ENCODE measurements around the gene CIITA. TPM values are rescaled to one million over a fixed set of nuclear protein-coding genes. Genes with fewer than 3 reads are reported as not detected.

Gene CIITA
- total RNA-seq, 2 donors from 2014 or later, result 0.26 TPM; not detected in 1

GRCh38 chr16:10971560-10971961 is 94.6 kb downstream of the CIITA start:
- Mint-ChIP-seq H3K9me3 (no peaks in the 10 kb centered on the region), H3K4me3 (no peak overlapping the region), H3K4me1 (peaks cover 8% of the 10 kb centered on the region), H3K36me3 (ENCODE audit: low read depth) (peaks cover 27% of the 10 kb centered on the region), H3K27me3 (ENCODE audit: insufficient read depth) (no peaks in the 10 kb centered on the region), H3K27ac (no peak overlapping the region)
- H3K27ac ChIP-seq (ENCODE audit: low read depth, low read length), result no peak overlapping the region
- peaks cover 6% of the 10 kb centered on the region for H3K4me1 ChIP-seq (ENCODE audit: control insufficient read depth, insufficient read depth, low read length)
- H3K9me3 ChIP-seq (ENCODE audit: control insufficient read depth, low read length), result no peaks in the 10 kb centered on the region
- H3K36me3 ChIP-seq (ENCODE audit: control insufficient read depth, insufficient read depth, low read length), result peaks cover 41% of the 10 kb centered on the region
- TF ChIP-seq, protein P1, sequence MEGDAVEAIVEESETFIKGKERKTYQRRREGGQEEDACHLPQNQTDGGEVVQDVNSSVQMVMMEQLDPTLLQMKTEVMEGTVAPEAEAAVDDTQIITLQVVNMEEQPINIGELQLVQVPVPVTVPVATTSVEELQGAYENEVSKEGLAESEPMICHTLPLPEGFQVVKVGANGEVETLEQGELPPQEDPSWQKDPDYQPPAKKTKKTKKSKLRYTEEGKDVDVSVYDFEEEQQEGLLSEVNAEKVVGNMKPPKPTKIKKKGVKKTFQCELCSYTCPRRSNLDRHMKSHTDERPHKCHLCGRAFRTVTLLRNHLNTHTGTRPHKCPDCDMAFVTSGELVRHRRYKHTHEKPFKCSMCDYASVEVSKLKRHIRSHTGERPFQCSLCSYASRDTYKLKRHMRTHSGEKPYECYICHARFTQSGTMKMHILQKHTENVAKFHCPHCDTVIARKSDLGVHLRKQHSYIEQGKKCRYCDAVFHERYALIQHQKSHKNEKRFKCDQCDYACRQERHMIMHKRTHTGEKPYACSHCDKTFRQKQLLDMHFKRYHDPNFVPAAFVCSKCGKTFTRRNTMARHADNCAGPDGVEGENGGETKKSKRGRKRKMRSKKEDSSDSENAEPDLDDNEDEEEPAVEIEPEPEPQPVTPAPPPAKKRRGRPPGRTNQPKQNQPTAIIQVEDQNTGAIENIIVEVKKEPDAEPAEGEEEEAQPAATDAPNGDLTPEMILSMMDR (conservative IDR thresholded peaks at IDR 0.05), result peak; percentile 89
- no peak overlapping the region for H3K4me3 ChIP-seq (ENCODE audit: low read length)
- H3K9ac ChIP-seq (ENCODE audit: extremely low read depth, low read length, poor library complexity, severe bottlenecking), result no peak overlapping the region
- 47 to 57% methylated on average over 3 of the region's 3 CpGs for WGBS, 2 experiments (ENCODE audit: insufficient coverage in 1 of 2, insufficient read length in 1 of 2)
- no peaks in the 10 kb centered on the region for H3K27me3 ChIP-seq (ENCODE audit: control insufficient read depth, insufficient read depth, low read length, poor library complexity, severe bottlenecking)
- DNase-seq, result peak; percentile 72

- Mint-ChIP-seq H3K9me3 (no peaks in the 10 kb centered on the region), H3K4me3 (no peak overlapping the region), H3K4me1 (peaks cover 12% of the 10 kb centered on the region), H3K27me3 (ENCODE audit: insufficient read depth) (no peaks in the 10 kb centered on the region), H3K36me3 (ENCODE audit: low read depth) (peaks cover 32% of the 10 kb centered on the region), H3K27ac (peak overlapping the region; percentile 58)
- Histone ChIP-seq H3K36me3 (ENCODE audit: control insufficient read depth, insufficient read depth, low read length) (peaks cover 45% of the 10 kb centered on the region), H3K9me3 (ENCODE audit: control insufficient read depth, low read length) (no peaks in the 10 kb centered on the region), H3K27ac (ENCODE audit: low read depth, low read length) (no peak overlapping the region), H3K9ac (ENCODE audit: extremely low read depth, low read length, poor library complexity, severe bottlenecking) (no peak overlapping the region), H3K27me3 (ENCODE audit: control insufficient read depth, insufficient read depth, low read length, poor library complexity, severe bottlenecking) (no peaks in the 10 kb centered on the region), H3K4me3 (ENCODE audit: low read length) (no peak overlapping the region), H3K4me1 (ENCODE audit: control insufficient read depth, insufficient read depth, low read length) (peaks cover 7% of the 10 kb centered on the region)
- 82 to 84% methylated on average over 4 of the region's 4 CpGs for WGBS, 2 experiments (ENCODE audit: insufficient coverage in 1 of 2, insufficient read length in 1 of 2)
- TF ChIP-seq, protein P1 (conservative IDR thresholded peaks at IDR 0.05), result no peak
- no peak for DNase-seq
Measured at GRCh38 chr16:10972108-10972818, 95.3 kb downstream of the CIITA start.

DNA sequence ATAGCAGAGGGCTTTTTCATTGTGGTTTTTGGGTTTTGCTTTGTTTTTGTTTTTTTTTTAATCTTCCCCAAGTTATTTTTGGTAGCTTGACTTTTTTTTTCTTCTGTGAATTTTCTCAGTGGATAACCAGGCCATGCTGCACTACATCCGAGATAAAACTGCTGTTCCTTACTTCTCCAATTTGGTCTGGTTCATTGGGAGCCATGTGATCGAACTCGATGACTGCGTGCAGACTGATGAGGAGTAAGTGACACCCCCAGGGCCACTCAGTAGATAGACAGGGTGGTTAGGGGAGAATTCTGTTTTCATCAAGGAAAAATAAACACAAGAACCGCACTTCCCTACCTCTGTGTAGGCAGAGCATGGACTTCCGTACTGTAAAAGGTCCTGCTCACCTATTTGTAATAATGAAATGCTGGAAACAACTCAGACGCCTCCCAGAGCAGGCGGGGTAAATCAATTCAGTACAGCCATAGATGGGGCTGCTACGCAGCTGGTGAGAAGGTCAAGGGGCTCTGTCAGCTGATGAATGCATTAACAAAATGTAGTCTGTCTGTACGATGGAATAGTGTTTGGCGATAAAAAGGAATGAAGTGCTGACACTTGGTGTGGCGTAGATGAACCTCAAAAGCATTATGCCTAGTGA is 95.9 kb downstream of the CIITA start:
- Histone ChIP-seq H3K4me3 (ENCODE audit: low read length) (no peak overlapping the region), H3K27ac (ENCODE audit: low read depth, low read length) (peak overlapping the region; percentile 17), H3K27me3 (ENCODE audit: control insufficient read depth, insufficient read depth, low read length, poor library complexity, severe bottlenecking) (no peaks in the 10 kb centered on the region), H3K4me1 (ENCODE audit: control insufficient read depth, insufficient read depth, low read length) (peaks cover 7% of the 10 kb centered on the region), H3K9me3 (ENCODE audit: control insufficient read depth, low read length) (no peaks in the 10 kb centered on the region), H3K36me3 (ENCODE audit: control insufficient read depth, insufficient read depth, low read length) (peaks cover 48% of the 10 kb centered on the region), H3K9ac (ENCODE audit: extremely low read depth, low read length, poor library complexity, severe bottlenecking) (no peak overlapping the region)
- Mint-ChIP-seq H3K4me1 (peaks cover 12% of the 10 kb centered on the region), H3K27me3 (ENCODE audit: insufficient read depth) (no peaks in the 10 kb centered on the region), H3K4me3 (no peak overlapping the region), H3K9me3 (no peaks in the 10 kb centered on the region), H3K27ac (no peak overlapping the region), H3K36me3 (ENCODE audit: low read depth) (peaks cover 39% of the 10 kb centered on the region)
- TF ChIP-seq, protein P1 (conservative IDR thresholded peaks at IDR 0.05), result no peak
- no peak for DNase-seq
- 93 to 98% methylated on average over 7 to 12 of the region's 12 CpGs for WGBS, 2 experiments (ENCODE audit: insufficient coverage in 1 of 2, insufficient read length in 1 of 2)

Measured in endodermal cell (in vitro differentiated cells).